NCI-H2196 treated with DMSO at 0.1 percent for 48 hours (cell line): ENCODE data around the gene OSBP.

ENCODE experiments used
- DNase-seq: peaks from one replicate; lab custom pipeline; 2025; ENCODE audit not compliant: unreplicated experiment; lab: John Stamatoyannopoulos, UW

The OSBP gene

DNA sequence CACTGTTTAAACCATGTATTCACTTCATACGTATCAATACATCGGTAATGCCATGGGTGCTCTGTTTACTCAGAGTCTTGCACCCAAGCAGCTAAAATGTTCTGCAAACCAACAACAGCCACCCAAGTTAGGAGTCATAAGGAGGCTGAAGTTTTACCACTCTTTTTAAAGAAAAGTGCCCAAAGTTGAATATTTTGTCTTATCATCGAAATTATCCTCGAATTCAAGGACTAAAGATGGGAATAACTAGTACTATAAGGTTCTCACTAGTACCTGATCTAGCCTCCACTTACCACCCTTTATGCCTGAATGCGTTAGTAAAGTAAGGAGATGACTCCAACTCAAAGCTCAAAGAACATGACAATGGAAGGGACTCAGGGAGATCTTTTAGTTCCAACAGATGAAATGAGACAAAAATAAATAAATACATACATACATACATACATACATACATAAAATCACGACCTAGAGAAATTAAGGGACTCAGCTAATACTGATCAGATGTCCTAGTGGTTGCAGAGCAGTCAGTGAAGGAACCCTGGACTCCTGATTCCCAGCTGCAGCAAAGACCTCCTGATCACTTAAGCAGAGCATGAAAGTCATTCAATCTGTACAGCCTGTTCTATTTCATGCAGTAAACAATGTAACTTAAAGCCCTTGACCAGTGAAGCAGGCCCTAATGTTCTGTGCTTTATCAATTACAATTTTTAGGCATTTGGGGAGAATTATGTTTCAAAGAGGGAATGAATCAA is 7.7 kb downstream of the OSBP start:
- DNase-seq = no peak

DNA sequence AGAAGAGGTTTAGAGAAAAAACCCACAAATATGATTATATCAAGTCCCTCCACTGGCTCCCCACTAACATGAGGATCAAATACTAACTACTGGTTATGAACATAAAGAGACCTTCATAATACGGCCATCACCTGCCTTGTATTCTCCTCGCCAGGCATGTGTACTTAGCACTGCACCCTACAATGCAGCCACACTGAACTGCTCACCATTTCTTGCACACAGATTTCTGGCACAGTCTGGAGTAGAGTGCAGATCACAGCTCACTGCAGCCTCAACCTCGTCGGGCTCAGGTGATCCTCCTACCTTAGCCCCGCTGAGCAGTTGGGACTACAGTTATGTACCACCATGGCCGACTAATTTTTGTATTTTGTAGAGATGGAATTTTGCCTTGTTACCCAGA is 13.1 kb downstream of the OSBP start:
- no peak for DNase-seq

DNA sequence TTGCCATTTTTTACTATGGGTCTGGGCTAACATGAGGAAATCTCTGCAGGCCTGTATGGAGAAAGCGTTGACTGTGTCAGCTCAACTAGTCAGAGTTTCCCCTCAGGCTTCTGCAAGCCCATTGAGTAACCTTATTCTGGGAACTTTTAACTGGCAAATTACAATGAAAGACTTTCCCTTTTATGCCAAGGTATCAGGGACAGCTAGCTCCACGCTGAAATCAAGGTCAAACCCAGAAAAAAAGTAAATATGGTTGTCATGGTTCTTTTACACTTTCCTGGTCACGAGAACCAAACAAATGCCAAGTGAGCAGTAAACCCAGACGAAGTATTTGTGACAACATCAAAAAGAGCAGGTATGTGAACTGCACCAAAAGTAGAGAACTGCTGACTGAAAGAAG is 13.8 kb downstream of the OSBP start:
- no peak for DNase-seq

DNA sequence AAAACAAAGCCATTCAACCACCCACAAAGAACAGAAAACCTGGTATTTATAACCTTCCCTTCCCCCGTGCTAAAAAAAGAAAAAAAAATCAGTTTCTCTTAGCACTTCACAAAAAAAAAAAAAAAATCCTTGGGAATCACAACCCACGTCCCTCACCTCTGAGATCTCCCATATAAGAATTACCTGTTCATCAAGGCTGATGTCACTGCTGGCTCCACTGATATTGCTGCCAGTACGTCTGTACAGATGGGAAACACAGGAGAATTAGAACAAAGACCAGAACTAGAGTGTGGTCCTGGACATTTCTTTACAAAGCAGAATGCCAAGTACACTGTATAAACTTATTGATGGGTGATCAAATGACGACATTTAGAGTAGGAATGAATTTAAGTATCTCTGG is 14.9 kb downstream of the OSBP start:
- DNase-seq = no peak

DNA sequence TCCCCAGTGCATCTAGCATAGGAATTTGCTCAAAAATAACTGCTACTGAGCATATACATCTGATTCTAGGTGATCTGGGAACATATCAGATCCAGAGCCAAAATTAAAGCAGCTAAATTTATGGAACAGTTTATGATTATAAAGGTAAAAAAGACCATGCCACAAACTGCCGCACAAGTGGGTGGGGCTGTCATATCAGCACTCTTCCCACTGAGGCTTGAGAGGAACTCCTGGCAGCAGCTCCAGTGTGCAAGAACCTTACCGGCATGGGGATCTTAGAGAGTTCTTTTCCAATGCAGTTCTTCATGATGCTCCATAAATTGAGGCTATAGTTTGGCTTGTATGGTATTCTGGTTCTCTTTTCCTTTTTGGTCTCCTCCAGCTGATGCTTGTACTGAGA is 15.3 kb downstream of the OSBP start:
- DNase-seq = no peak

DNA sequence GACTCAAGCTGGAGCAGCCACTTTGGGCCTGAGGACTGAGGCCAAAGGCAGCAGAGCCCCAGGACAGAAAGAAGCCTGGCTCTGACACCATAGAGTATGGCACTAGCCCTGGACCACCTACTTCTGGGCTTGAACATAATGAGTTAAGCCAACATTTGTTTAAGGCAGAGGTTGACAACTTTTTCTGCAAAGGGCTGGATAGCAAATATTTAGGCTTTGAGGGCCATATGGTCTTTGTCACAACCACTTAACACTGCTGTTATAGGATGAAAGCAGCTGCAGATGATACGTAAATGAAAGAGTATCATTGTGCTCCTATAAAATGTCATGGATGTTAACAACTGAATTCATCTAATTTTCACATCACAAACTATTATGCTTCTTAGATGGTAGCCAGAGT is 16.6 kb downstream of the OSBP start:
- no peak for DNase-seq

DNA sequence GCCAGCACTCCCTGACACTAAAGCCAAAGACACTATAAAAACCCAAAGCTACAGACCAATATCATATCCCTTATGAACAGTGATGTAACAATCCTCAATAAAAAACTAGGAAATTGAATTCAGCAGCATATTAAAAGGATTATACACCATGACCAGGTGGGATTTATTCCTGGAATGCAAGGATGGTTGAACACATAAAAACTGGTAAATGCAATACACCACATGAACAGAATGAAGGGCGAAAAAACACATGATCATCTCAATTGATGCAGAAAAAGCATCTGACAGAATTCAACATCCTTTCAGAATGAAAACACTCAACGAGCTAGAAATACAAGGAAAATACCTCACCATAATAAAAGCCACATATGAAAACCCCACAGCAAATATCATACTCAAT is 31.3 kb downstream of the OSBP start:
- no peak for DNase-seq

DNA sequence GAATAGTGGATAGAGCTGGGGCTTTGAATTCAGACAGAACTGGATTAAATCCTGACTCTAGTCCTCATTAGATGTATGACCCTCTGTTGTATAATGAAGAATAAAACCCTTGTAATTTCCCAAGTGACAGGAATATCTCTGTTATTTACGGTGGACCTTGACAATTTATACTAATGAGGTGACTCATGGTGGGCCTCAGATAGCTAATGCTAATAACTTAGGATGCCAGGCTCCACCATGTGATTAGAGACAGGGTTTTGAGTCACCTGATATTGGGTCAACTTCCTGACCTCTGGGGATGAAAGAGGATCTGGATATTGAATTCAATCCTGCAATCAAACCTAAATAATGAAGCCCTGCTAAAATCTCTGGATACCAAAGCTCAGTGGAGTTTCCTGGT is 33.6 kb downstream of the OSBP start:
- DNase-seq = no peak

DNA sequence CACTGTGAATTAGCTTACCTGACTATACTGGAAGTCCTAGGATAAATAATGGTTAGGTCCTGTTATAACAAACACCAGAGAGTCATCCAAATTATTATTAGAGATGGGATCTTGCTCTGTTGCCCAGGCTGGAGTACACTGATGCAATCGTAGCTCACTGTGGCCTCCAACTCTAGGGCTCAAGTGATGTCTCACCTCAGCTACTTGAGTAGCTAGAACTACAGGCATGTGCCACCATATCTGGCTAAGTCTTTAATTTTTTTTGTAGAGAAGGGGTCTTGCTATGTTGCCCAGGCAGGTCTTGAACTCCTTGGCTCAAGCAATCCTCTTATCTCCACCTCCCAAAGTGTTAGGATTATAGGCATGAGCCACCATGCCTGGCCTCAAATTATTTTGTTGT is 37.2 kb downstream of the OSBP start:
- no peak for DNase-seq

DNA sequence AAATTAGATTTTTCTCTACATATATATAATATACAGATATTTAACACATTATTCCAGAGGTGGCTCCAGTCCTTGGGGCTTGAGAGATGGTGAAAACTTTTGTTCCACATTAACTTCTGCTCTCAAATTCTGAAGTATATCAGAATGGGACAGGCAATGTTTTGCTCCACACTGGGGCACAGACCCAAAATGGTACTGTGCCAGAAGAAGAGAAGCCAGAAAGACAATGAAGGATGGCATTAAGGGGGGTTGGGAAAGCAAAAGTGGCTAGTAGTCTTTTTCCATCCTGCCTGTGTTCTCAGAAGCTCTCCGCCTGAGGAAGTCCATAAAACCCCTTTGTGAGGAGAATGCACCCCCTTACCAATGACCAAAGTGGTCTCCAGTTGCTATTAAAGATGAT is 40.1 kb downstream of the OSBP start:
- no peak for DNase-seq

DNA sequence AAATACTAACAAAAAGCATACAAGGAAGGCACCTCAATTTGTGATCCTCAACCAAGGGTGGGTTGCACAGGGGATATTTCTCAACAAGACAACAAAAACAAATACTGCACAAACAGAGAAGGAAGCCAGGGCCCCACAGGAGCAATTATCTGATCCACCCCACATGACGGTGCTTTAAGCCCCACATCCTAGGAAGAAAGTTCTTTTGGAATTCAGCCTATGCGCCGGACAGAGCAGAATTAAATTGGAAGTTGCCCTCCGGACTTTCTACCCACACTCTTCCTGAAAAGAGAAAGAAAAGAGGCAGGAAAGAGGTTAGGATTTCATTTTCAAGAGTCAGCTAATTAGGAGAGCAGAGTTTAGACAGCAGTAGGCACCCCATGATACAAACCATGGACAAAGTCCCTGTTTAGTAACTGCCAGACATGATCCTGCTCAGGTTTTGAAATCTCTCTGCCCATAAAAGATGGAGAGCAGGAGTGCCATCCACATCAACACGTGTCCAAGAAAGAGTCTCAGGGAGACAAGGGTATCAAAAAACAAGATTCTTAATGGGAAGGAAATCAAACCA is 40.6 kb downstream of the OSBP start:
- DNase-seq = no peak

DNA sequence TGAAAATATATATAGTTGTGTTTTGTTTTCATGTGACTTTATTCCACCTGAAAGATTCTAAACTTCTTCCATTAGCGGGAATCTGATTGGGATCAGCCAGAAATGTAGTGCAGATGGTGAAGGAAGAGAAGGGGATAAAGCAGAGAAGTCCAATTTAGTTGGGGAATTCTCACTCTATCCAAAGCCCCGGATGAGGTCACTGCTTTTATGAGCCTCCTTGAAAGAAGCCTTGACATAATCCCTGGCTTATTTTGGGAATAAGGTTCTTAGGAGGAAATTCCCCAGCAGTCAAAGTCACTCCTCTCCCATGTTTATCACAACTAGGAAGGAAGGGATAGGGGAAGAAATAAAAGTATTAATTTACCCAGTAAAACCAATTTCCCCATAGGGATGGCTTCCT is 41.1 kb downstream of the OSBP start:
- no peak for DNase-seq

DNA sequence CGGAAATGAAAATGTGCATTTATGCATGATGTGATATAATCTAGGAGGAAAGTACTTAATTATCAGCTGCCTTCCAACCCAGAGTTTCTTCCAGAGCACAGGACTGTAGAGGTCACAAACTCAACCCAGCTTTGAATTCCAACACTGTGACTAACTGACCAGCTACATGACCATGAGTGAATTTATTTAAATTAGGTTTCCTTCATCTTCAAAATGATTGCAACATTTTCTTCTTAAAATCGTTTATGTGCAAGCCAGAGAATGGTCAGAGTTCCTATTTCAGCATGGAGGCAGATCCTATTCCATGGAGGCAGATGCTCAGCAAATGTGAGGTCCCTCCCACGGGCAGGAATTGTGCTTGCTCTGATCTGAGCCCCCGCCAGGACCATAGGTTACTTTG is 42.4 kb downstream of the OSBP start:
- no peak for DNase-seq

DNA sequence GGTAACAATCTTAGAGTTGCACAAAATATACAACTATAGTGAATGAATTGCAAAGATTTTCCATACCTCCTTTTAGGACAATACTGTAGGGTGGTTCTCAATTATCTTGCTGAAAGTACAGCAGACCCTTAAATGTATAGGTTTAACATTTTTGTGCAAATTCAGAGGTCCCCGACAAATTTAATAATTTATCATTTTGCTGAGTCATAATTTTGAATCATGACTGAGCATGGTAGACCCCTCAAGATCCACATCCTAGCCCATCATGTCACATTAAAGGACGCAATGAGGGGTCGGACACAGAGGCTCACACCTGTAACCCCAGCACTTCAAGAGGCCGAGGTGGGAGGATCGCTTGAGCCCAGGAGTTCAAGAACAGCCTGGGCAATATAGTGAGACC is 43.5 kb downstream of the OSBP start:
- no peak for DNase-seq

DNA sequence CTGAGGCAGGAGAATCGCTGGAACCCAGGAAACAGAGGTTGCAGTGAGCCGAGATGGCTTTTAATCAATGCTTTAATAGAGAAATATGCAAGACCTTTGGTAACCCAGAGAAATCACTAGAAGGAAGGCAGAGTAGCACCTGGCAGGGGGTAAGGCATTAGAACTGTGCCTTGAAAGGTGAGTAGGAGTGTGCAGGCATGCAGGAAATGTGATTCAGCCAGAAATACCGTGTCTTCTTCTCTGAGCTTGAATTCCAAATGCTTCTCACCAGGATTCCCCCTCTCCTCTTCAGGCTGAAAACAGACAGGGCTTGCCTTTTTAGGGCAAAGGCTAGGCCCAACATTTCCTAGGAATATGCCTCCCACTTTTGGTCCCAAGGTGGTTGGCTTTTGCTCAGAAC is 53.3 kb downstream of the OSBP start:
- no peak for DNase-seq

DNA sequence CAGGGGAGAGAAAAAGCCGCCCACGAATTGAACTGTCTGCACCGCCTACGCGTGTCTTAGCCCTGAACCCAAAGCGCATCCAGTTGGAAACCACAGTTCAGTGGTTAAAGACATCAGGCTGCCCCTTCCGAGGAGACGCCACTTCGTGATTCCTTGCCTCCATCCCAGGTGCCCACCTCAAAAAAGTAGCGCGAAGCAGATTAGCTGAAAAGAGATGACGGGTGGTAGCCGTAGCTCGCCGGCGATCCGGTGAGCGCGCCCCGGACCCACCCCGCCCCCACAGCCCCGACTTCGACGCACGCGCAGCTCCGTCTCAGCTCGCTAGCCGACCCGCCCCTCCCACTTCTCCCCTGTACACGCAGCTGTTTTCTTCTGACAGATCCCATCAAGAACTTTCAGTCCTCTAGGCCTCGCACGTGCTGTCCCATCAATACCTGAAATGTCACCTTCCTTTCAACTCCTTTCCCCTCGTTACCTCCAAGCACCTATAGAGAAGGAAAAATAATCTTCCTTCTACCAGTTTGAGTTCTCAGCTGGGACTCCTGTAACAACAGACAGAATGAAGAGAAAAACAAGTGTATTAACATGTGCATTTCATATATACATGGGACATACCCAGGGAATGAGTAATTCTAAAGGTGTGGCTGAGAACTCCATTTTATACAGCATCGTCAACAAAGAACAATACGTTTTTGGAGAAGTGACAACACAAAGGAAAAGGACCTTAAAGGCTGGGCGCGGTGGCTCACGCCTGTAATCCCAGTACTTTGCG is 54.7 kb downstream of the OSBP start:
- peak; percentile 45 for DNase-seq

DNA sequence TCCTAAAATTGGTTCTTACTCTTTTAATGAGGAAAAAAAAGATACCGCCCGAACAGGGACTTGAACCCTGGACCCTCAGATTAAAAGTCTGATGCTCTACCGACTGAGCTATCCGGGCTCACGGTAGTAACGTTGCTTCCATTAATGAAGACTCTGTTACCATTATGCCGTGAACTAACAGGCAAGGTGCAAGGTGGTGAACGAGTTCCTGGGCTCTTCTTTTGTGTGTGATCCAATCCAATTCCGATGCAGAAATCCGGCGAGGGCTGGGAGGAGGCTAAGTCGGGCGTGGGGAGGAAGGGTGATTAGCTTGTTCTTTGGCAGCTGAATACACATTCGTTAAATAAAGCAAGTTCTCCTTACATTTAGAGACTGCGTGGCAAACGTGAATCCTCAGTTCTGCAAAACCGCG is 55.3 kb downstream of the OSBP start:
- DNase-seq = peak; percentile 20

DNA sequence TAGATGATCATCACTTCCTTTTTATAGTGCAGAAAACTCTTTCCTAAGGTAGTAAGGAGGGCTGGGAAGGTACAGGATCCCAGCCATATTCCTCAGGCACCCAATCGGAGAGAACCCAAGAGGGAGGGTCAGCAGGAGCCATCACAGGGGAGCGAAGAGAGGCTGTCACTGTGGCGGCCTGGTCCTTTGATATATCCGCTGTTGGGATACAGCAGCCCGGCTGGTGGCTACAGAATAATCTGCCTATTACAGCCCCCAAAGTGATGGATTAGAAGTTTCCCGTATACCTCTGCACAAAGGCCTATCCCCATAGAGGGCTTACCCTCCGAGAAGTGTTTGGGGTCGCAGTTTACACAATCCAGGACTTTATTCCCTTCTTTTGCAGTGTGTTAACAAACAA is 55.7 kb downstream of the OSBP start:
- DNase-seq = no peak

DNA sequence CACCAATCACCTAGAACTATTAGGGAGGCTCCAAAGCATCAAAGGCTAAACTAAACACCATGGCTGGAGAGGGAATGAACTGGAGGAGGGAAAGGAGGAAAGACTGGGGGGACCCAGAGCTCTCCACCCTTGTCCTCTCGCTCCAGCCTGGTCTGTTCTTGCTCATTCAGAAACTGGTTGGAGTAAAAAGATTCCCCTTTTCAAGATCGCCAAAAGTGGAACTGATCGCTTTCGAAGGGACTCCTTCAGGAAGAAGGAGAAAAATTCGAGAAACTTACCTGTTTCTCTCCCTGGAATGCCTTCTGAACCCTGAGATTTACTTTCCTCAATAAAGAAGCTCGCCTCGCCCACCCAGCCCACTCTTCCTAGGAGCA is 57.3 kb downstream of the OSBP start:
- DNase-seq = no peak

DNA sequence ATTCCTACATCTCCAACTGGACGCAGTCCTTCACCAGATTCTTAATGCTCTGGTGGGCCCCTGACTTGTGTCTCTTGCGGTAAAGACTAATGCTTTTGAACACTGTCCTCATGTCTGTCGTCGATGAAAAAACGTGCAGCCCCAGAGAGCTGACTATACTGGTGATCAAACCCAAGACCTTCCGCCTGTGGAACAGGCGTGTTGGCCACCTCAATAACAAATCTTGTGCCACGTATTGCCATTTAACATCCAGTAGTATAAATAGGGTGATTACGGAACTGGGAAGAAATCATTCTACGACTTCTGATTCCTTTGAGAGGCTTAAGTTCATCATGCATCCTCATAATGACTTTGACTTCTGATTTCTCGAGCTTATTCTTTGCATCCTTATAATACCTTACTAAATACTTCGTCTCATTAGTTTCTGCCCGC is 58.6 kb downstream of the OSBP start:
- no peak for DNase-seq

DNA sequence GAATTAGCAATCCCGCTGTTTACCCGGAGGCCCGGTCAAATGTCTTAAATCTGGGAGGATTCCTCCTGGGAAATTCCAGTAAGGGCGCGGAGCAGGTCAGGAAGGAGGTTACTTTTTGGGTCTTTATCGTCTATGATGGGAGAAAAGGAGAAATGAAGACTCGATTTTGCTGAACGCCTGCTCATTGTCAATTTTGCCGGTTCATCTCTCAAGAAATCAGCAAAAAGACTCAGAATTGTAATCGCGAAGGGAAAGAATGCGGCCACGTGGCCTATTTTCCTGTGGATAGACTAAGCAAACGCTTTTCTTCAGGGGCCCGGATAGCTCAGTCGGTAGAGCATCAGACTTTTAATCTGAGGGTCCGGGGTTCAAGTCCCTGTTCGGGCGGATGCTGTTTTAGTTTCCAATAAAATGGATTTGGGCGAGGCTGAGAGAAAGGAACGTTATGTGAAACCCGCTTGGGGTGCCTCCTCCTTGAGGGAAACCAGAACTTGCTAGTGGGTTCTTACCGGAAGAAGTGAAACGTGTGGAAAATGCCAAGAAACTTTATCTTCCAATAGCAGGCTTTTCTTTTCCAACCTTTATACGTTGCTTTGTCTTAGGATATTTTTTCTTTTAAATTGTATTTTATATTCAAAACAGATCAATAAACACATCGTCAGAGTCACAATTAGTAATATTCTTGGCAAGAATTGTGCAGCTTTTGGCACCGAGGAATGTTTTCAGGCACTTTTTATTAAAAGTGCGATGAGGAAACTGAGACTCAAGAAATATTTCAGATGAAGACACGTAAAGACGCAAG is 59.3 kb downstream of the OSBP start:
- no peak for DNase-seq
